ENCODE results near the gene PALLD.
"Not testable (repeated sequence)": the region's sequence is repeated elsewhere in the genome, so short reads cannot be mapped to it uniquely, and the experiment has no call there.

PALLD gene

GRCh38 chr4:168931215-168931650 lies 434.4 kb downstream of the PALLD start:
- Mint-ChIP-seq H3K27ac (no peak overlapping the region), H3K4me1 (no peaks in the 10 kb centered on the region), H3K27me3 (ENCODE audit: low read depth) (no peaks in the 10 kb centered on the region), H3K36me3 (ENCODE audit: low read depth) (peaks cover 91% of the 10 kb centered on the region), H3K9me3 (peaks cover 51% of the 10 kb centered on the region), H3K4me3 (no peak overlapping the region)
- TF ChIP-seq CTCF (IDR thresholded peaks at IDR 0.05; ENCODE audit: unreplicated experiment in 3 of 3), result no peak

- Mint-ChIP-seq H3K27ac (no peak overlapping the region), H3K4me3 (no peak overlapping the region), H3K36me3 (ENCODE audit: low read depth) (peaks cover 92% of the 10 kb centered on the region), H3K4me1 (no peaks in the 10 kb centered on the region), H3K27me3 (ENCODE audit: low read depth) (no peaks in the 10 kb centered on the region), H3K9me3 (peaks cover 60% of the 10 kb centered on the region)
- TF ChIP-seq CTCF (IDR thresholded peaks at IDR 0.05; ENCODE audit: unreplicated experiment in 3 of 3), result no peak
These were observed 435.3 kb downstream of the PALLD start for GRCh38 chr4:168932138-168932537.

- H3K4me1 Mint-ChIP-seq, result no peaks in the 10 kb centered on the region
- H3K27ac Mint-ChIP-seq, result no peak overlapping the region
- no peak overlapping the region for H3K4me3 Mint-ChIP-seq
- TF ChIP-seq CTCF (IDR thresholded peaks at IDR 0.05; ENCODE audit: unreplicated experiment in 3 of 3), result no peak
- H3K9me3 Mint-ChIP-seq, result peaks cover 73% of the 10 kb centered on the region
- H3K27me3 Mint-ChIP-seq (ENCODE audit: low read depth), result no peaks in the 10 kb centered on the region
- H3K36me3 Mint-ChIP-seq (ENCODE audit: low read depth), result peaks cover 92% of the 10 kb centered on the region
These were observed 436.6 kb downstream of the PALLD start for GRCh38 chr4:168933423-168933822.

- not testable (repeated sequence) for H3K27ac Mint-ChIP-seq; H3K4me3 Mint-ChIP-seq; H3K4me1 Mint-ChIP-seq; H3K27me3 Mint-ChIP-seq (ENCODE audit: low read depth)
- Mint-ChIP-seq H3K9me3 (peaks cover 85% of the 10 kb centered on the region), H3K36me3 (ENCODE audit: low read depth) (peaks cover 90% of the 10 kb centered on the region)
These were observed 440.6 kb downstream of the PALLD start for GRCh38 chr4:168937473-168937872.

- no peaks in the 10 kb centered on the region for H3K4me1 Mint-ChIP-seq
- peaks cover 57% of the 10 kb centered on the region for H3K36me3 Mint-ChIP-seq (ENCODE audit: low read depth)
- peak in 2 of 3 experiments; percentile 18 to 22 for TF ChIP-seq CTCF (IDR thresholded peaks at IDR 0.05; ENCODE audit: unreplicated experiment in 3 of 3)
- H3K4me3 Mint-ChIP-seq, result no peak overlapping the region
- H3K27ac Mint-ChIP-seq, result no peak overlapping the region
- no peaks in the 10 kb centered on the region for H3K27me3 Mint-ChIP-seq (ENCODE audit: low read depth)
- H3K9me3 Mint-ChIP-seq, result peaks cover 56% of the 10 kb centered on the region
These were observed 446.1 kb downstream of the PALLD start for GRCh38 chr4:168942985-168943384.

- Mint-ChIP-seq H3K36me3 (ENCODE audit: low read depth) (peaks cover 48% of the 10 kb centered on the region), H3K27ac (no peak overlapping the region), H3K9me3 (peaks cover 51% of the 10 kb centered on the region), H3K4me3 (no peak overlapping the region), H3K27me3 (ENCODE audit: low read depth) (no peaks in the 10 kb centered on the region), H3K4me1 (no peaks in the 10 kb centered on the region)
- TF ChIP-seq CTCF (IDR thresholded peaks at IDR 0.05; ENCODE audit: unreplicated experiment in 3 of 3), result no peak
These were observed 448.4 kb downstream of the PALLD start for GRCh38 chr4:168945291-168945690.

- not testable (repeated sequence) for H3K27ac Mint-ChIP-seq; H3K4me1 Mint-ChIP-seq; H3K27me3 Mint-ChIP-seq (ENCODE audit: low read depth); H3K4me3 Mint-ChIP-seq
- peaks cover 61% of the 10 kb centered on the region for H3K36me3 Mint-ChIP-seq (ENCODE audit: low read depth)
- H3K9me3 Mint-ChIP-seq, result peaks cover 47% of the 10 kb centered on the region
These were observed 456.0 kb downstream of the PALLD start for GRCh38 chr4:168952821-168953246.

Measured in nephron (organoid).